Measurements from ENCODE around the gene KIF3C. TPM values are rescaled to one million over a fixed set of nuclear protein-coding genes. Genes with fewer than 3 reads are reported as not detected.
A peak's percentile ranks its signal among the peaks of the same experiment; 100 is the strongest.
"Not testable (repeated sequence)": the region's sequence is repeated elsewhere in the genome, so short reads cannot be mapped to it uniquely, and the experiment has no call there.

Gene KIF3C
- polyA plus RNA-seq (ENCODE audit: insufficient read length in 4 of 4) = 10 to 100 TPM; 14.9 to 21.2 (median 17.5) TPM

GRCh38 chr2:25982273-25982967 lies at the start of gene KIF3C:
TSS of gene KIF3C (minus strand) at chr2:25982497. CDS start at chr2:25981917, 580 bp downstream.
- peak in 2 of 4 donors; percentile 40 to 57 for DNase-seq (ENCODE audit: low read depth in 4 of 4, low spot score in 3 of 4)

- not testable (repeated sequence) for DNase-seq (ENCODE audit: low read depth in 4 of 4, low spot score in 3 of 4)
These were observed 45.8 kb upstream of the KIF3C start for GRCh38 chr2:26028083-26028482.

GRCh38 chr2:26025509-26025908 lies 43.2 kb upstream of the KIF3C start:
- no peak for DNase-seq (ENCODE audit: low read depth in 4 of 4, low spot score in 3 of 4)

- DNase-seq (ENCODE audit: low read depth in 4 of 4, low spot score in 3 of 4) = no peak
These were observed 42.0 kb upstream of the KIF3C start for GRCh38 chr2:26024260-26024659.

- no peak for DNase-seq (ENCODE audit: low read depth in 4 of 4, low spot score in 3 of 4)
These were observed 37.9 kb upstream of the KIF3C start for GRCh38 chr2:26020231-26020640.

GRCh38 chr2:26018184-26019055 lies 36.1 kb upstream of the KIF3C start:
- no peak for DNase-seq (ENCODE audit: low read depth in 4 of 4, low spot score in 3 of 4)

GRCh38 chr2:26017464-26018183 lies 35.3 kb upstream of the KIF3C start:
- no peak for DNase-seq (ENCODE audit: low read depth in 4 of 4, low spot score in 3 of 4)

GRCh38 chr2:26016706-26017045 lies 34.4 kb upstream of the KIF3C start:
- not testable (repeated sequence) for DNase-seq (ENCODE audit: low read depth in 4 of 4, low spot score in 3 of 4)

GRCh38 chr2:26016012-26016705 lies 33.9 kb upstream of the KIF3C start:
- no peak for DNase-seq (ENCODE audit: low read depth in 4 of 4, low spot score in 3 of 4)

- no peak for DNase-seq (ENCODE audit: low read depth in 4 of 4, low spot score in 3 of 4)
These were observed 31.4 kb upstream of the KIF3C start for GRCh38 chr2:26013668-26014067.

- DNase-seq (ENCODE audit: low read depth in 4 of 4, low spot score in 3 of 4) = no peak
These were observed 29.9 kb upstream of the KIF3C start for GRCh38 chr2:26011990-26012856.

GRCh38 chr2:26011609-26011989 lies 29.3 kb upstream of the KIF3C start:
- DNase-seq (ENCODE audit: low read depth in 4 of 4, low spot score in 3 of 4) = no peak

GRCh38 chr2:26010943-26011342 lies 28.6 kb upstream of the KIF3C start:
- no peak for DNase-seq (ENCODE audit: low read depth in 4 of 4, low spot score in 3 of 4)

GRCh38 chr2:26009567-26009963 lies 27.3 kb upstream of the KIF3C start:
- no peak for DNase-seq (ENCODE audit: low read depth in 4 of 4, low spot score in 3 of 4)

- DNase-seq (ENCODE audit: low read depth in 4 of 4, low spot score in 3 of 4) = no peak
These were observed 26.7 kb upstream of the KIF3C start for GRCh38 chr2:26008851-26009566.

GRCh38 chr2:26008095-26008494 lies 25.8 kb upstream of the KIF3C start:
- no peak for DNase-seq (ENCODE audit: low read depth in 4 of 4, low spot score in 3 of 4)

- DNase-seq (ENCODE audit: low read depth in 4 of 4, low spot score in 3 of 4) = no peak
These were observed 20.5 kb upstream of the KIF3C start for GRCh38 chr2:26002632-26003310.

- DNase-seq (ENCODE audit: low read depth in 4 of 4, low spot score in 3 of 4) = no peak
These were observed 19.6 kb upstream of the KIF3C start for GRCh38 chr2:26001743-26002351.
